ENCODE measurements around the gene RNF13.

Gene RNF13

GRCh38 chr3:149998946-149999345 lies 185.9 kb downstream of the RNF13 start:
- no peak for DNase-seq (ENCODE audit: low read depth)

- no peak for DNase-seq (ENCODE audit: low read depth)
Observed at GRCh38 chr3:149999421-149999820, 186.4 kb downstream of the RNF13 start.

- DNase-seq (ENCODE audit: low read depth), result no peak
Observed at GRCh38 chr3:150000641-150001040, 187.6 kb downstream of the RNF13 start.

GRCh38 chr3:150005243-150006112 lies 192.5 kb downstream of the RNF13 start:
- peak; percentile 59 for DNase-seq (ENCODE audit: low read depth)

DNA sequence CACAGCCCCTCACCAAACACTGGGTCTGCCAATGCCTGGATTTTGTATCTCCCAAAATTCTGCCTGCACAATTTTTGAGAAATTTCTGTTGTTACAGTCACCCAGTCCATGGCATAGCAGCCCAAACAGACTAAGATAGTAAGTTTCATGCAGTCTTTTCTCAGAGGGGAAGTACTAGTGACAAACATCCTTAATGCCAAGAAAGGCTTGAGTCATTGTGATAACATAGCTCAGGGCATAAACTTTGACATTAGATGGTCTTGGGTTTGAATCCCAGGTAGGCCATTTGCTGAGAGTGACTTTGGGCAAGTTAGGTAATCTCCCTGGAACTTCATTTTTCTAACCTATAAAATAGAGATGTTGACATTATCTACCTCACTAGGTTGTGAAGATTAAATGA lies 193.8 kb downstream of the RNF13 start:
- DNase-seq (ENCODE audit: low read depth), result no peak
